HG02571 (cell line): ENCODE data around the gene ZNF436.

ENCODE experiments used
- ATAC-seq: cut with Tn5 transposase; IDR thresholded peaks from one replicate; pipeline ENCODE4 v1.9.1; 2021; ENCODE audit warnings: mild to moderate bottlenecking, moderate library complexity; ENCODE audit not compliant: unreplicated experiment

Gene ZNF436

GRCh38 chr1:23367791-23368561 is 1.7 kb downstream of the ZNF436 start:
- peak; percentile 90 for ATAC-seq

- ATAC-seq = no peak
These were observed 2.2 kb downstream of the ZNF436 start for GRCh38 chr1:23367451-23367790.

- no peak for ATAC-seq
These were observed 3.0 kb downstream of the ZNF436 start for GRCh38 chr1:23366598-23366997.

- ATAC-seq = no peak
These were observed 3.5 kb downstream of the ZNF436 start for GRCh38 chr1:23366146-23366545.

- ATAC-seq = no peak
These were observed 7.4 kb downstream of the ZNF436 start for GRCh38 chr1:23362218-23362713.

GRCh38 chr1:23358310-23358875 is 11.2 kb downstream of the ZNF436 start:
- ATAC-seq = no peak

GRCh38 chr1:23357138-23357908 is 12.3 kb downstream of the ZNF436 start:
- no peak for ATAC-seq

- no peak for ATAC-seq
These were observed 13.0 kb downstream of the ZNF436 start for GRCh38 chr1:23356471-23357137.

GRCh38 chr1:23354245-23354644 is 15.4 kb downstream of the ZNF436 start:
- no peak for ATAC-seq

GRCh38 chr1:23352096-23352695 is 17.4 kb downstream of the ZNF436 start:
- no peak for ATAC-seq

GRCh38 chr1:23345920-23346319 is 23.7 kb downstream of the ZNF436 start:
- ATAC-seq = no peak

GRCh38 chr1:23344987-23345472 is 24.6 kb downstream of the ZNF436 start:
- ATAC-seq = no peak

- ATAC-seq = peak; percentile 91
These were observed 25.3 kb downstream of the ZNF436 start, which contains the start of gene HNRNPR for GRCh38 chr1:23344111-23344986. Gene HNRNPR (minus strand): TSS chr1:23344284. CDS start chr1:23341008, 3,276 bp downstream.

GRCh38 chr1:23343221-23344110 is 26.2 kb downstream of the ZNF436 start:
- ATAC-seq = peak; percentile 15

GRCh38 chr1:23341931-23342692 is 27.5 kb downstream of the ZNF436 start:
- ATAC-seq = no peak

GRCh38 chr1:23339632-23340031 is 30.0 kb downstream of the ZNF436 start:
- ATAC-seq = no peak

GRCh38 chr1:23337869-23338268 is 31.8 kb downstream of the ZNF436 start:
- no peak for ATAC-seq

GRCh38 chr1:23331713-23332112 is 37.9 kb downstream of the ZNF436 start:
- no peak for ATAC-seq
